GM23248 (cell line): Measurements from ENCODE around the gene TTC17. TPM values are rescaled to one million over a fixed set of nuclear protein-coding genes. Genes with fewer than 3 reads are reported as not detected.

ENCODE experiments used
- DNase-seq: peaks from one replicate; pipeline ENCODE4 v3.0.0-alpha.2; 2015
- H2AFZ ChIP-seq: fragments of 200-600 bp; sonication (generic); 2 replicates; pipeline ENCODE4 v1.6.1; 2016; ENCODE audit warnings: antibody characterized with exemption
- H3F3A ChIP-seq: fragments of 200-600 bp; sonication (generic); 2 replicates; pipeline ENCODE4 v1.6.1; 2016; ENCODE audit warnings: mild to moderate bottlenecking, antibody characterized with exemption, mixed run types; ENCODE audit not compliant: insufficient read depth
- H3K27ac ChIP-seq: fragments of 200-600 bp; sonication (generic); 2 replicates; pipeline ENCODE4 v1.5.1; 2016; ENCODE audit warnings: mild to moderate bottlenecking
- H3K27me3 ChIP-seq: fragments of 200-600 bp; sonication (generic); replicated peaks from 2 replicates; pipeline ENCODE4 v1.6.1; 2016; ENCODE audit warnings: mild to moderate bottlenecking; ENCODE audit not compliant: insufficient read depth
- H3K36me3 ChIP-seq: fragments of 200-600 bp; sonication (generic); 2 replicates; pipeline ENCODE4 v1.6.1; 2016; ENCODE audit warnings: low read depth, mild to moderate bottlenecking
- H3K4me1 ChIP-seq: fragments of 200-600 bp; sonication (generic); 2 replicates; pipeline ENCODE4 v1.6.1; 2016; ENCODE audit warnings: mild to moderate bottlenecking; ENCODE audit not compliant: insufficient read depth
- H3K4me2 ChIP-seq: fragments of 200-600 bp; sonication (generic); one replicate; pipeline ENCODE4 v1.6.1; 2016; ENCODE audit warnings: mild to moderate bottlenecking; ENCODE audit not compliant: unreplicated experiment
- H3K4me3 ChIP-seq: fragments of 200-600 bp; sonication (generic); 2 replicates; pipeline ENCODE4 v1.5.1; 2016; ENCODE audit warnings: mild to moderate bottlenecking
- H3K79me2 ChIP-seq: fragments of 200-600 bp; sonication (generic); 2 replicates; pipeline ENCODE4 v1.6.1; 2016; ENCODE audit warnings: mild to moderate bottlenecking; ENCODE audit not compliant: insufficient read depth
- H3K9ac ChIP-seq: fragments of 200-600 bp; sonication (generic); 2 replicates; pipeline ENCODE4 v1.6.1; 2016; ENCODE audit warnings: mild to moderate bottlenecking
- H3K9me2 ChIP-seq: fragments of 200-600 bp; sonication (generic); 2 replicates; pipeline ENCODE4 v1.6.1; 2016; ENCODE audit warnings: mixed run types, mild to moderate bottlenecking, moderate library complexity; ENCODE audit not compliant: insufficient read depth
- H3K9me3 ChIP-seq: fragments of 200-600 bp; sonication (generic); one replicate; pipeline ENCODE4 v1.6.1; 2017; ENCODE audit warnings: low read depth
- H4K20me1 ChIP-seq: fragments of 200-600 bp; sonication (generic); 2 replicates; pipeline ENCODE4 v1.6.0; 2016; ENCODE audit not compliant: insufficient read depth
- EZH2 ChIP-seq: fragments of 200-600 bp; sonication (generic); IDR thresholded peaks from 2 replicates; pipeline ENCODE4 v1.6.1; 2018; ENCODE audit warnings: antibody characterized with exemption, mild to moderate bottlenecking; ENCODE audit not compliant: insufficient read depth, poor library complexity, severe bottlenecking
- EZH2phosphoT487 ChIP-seq: fragments of 200-600 bp; sonication (generic); IDR thresholded peaks from 2 replicates; pipeline ENCODE4 v1.6.1; 2018; ENCODE audit warnings: antibody characterized with exemption, moderate library complexity, mild to moderate bottlenecking, low read depth; ENCODE audit not compliant: insufficient read depth
- WGBS, 2 experiments: methylation state at CpG; one replicate each; pipeline ENCODE4 v1.1.6; 2015 to 2017; ENCODE audit warnings: low lambda C conversion rate in 2 of 2, low coverage in 1 of 2; ENCODE audit errors: missing lambda C conversion rate in 2 of 2; 5-methylcytosine and 5-hydroxymethylcytosine counted together
- in situ Hi-C: fragments of 300-500 bp; cut with MboI; formaldehyde crosslinking; loops from 2 replicates; pipeline ENCODE4 v1.15.0; 2020
- polyA plus RNA-seq: library from polyadenylated mRNA; unstranded; fragments of >200 nt; fragmentation: Nextera tagmentation; extraction: Ambion mirVana; gene quantifications from 2 replicates; pipeline ENCODE4 v1.2.1, GENCODE V29; 2016
- total RNA-seq: library from RNA; depleted of rRNA; stranded (reverse); fragments of >200 nt; shearing (Covaris generic); gene quantifications from 2 replicates; pipeline ENCODE4 v1.2.3, GENCODE V29; 2014

Gene TTC17
- total and polyA plus RNA-seq, 2 experiments from 2014 or later, result 39.2 to 61.7 TPM

GRCh38 chr11:43517518-43517917 is 158.8 kb downstream of the TTC17 start:
- Histone ChIP-seq H3K9me2 (no peaks in the 10 kb centered on the region), H3K4me3 (no peak overlapping the region), H4K20me1 (no peaks in the 10 kb centered on the region), H3K9me3 (no peaks in the 10 kb centered on the region), H2AFZ (no peak overlapping the region), H3K4me2 (no peak overlapping the region), H3K79me2 (no peaks in the 10 kb centered on the region), H3K27me3 (no peaks in the 10 kb centered on the region), H3F3A (no peaks in the 10 kb centered on the region), H3K27ac (no peak overlapping the region), H3K36me3 (no peaks in the 10 kb centered on the region), H3K9ac (no peak overlapping the region), H3K4me1 (no peaks in the 10 kb centered on the region)
- DNase-seq, result peak; percentile 58
- in situ Hi-C loops, result no loop called here
- WGBS, 2 experiments, result 77 to 81% methylated on average over 2 of the region's 2 CpGs
- no peak for TF ChIP-seq EZH2
- TF ChIP-seq EZH2phosphoT487, result no peak

GRCh38 chr11:43518408-43519160 is 159.9 kb downstream of the TTC17 start:
- H3K9me2 ChIP-seq, result no peaks in the 10 kb centered on the region
- TF ChIP-seq EZH2 (no peak), EZH2phosphoT487 (no peak)
- H3K27ac ChIP-seq, result no peak overlapping the region
- WGBS, 2 experiments, result 57 to 60% methylated on average over 9 of the region's 9 CpGs
- H3K9me3 ChIP-seq, result no peaks in the 10 kb centered on the region
- in situ Hi-C loops, result no loop called here
- no peak overlapping the region for H2AFZ ChIP-seq
- no peaks in the 10 kb centered on the region for H3K79me2 ChIP-seq
- peak; percentile 74 for DNase-seq
- H3K4me2 ChIP-seq, result no peak overlapping the region
- no peaks in the 10 kb centered on the region for H3F3A ChIP-seq
- no peaks in the 10 kb centered on the region for H3K36me3 ChIP-seq
- no peaks in the 10 kb centered on the region for H4K20me1 ChIP-seq
- H3K4me3 ChIP-seq, result no peak overlapping the region
- no peaks in the 10 kb centered on the region for H3K27me3 ChIP-seq
- no peaks in the 10 kb centered on the region for H3K4me1 ChIP-seq
- no peak overlapping the region for H3K9ac ChIP-seq

- no peak for DNase-seq
- Histone ChIP-seq H3F3A (no peaks in the 10 kb centered on the region), H3K79me2 (no peaks in the 10 kb centered on the region), H3K36me3 (no peaks in the 10 kb centered on the region), H3K4me3 (no peak overlapping the region), H3K4me1 (no peaks in the 10 kb centered on the region), H3K4me2 (no peak overlapping the region), H3K27me3 (peaks cover 10% of the 10 kb centered on the region; the same call in 1 of the 2 replicates), H3K27ac (no peak overlapping the region), H3K9me3 (no peaks in the 10 kb centered on the region), H3K9ac (no peak overlapping the region), H2AFZ (no peak overlapping the region), H3K9me2 (no peaks in the 10 kb centered on the region), H4K20me1 (no peaks in the 10 kb centered on the region)
- TF ChIP-seq EZH2phosphoT487 (no peak), EZH2 (no peak)
- in situ Hi-C loops, result no loop called here
- 64 to 65% methylated on average over 14 to 15 of the region's 15 CpGs for WGBS, 2 experiments
These were observed 162.8 kb downstream of the TTC17 start for GRCh38 chr11:43521471-43521870.

- H4K20me1 ChIP-seq, result no peaks in the 10 kb centered on the region
- no peaks in the 10 kb centered on the region for H3K9me3 ChIP-seq
These were observed 164.9 kb downstream of the TTC17 start for GRCh38 chr11:43523632-43524031.

More at GRCh38 chr11:43523632-43524031, 164.9 kb downstream of the TTC17 start:
- no peak overlapping the region for H3K9ac ChIP-seq
- H3K4me2 ChIP-seq, result no peak overlapping the region
- H3K9me2 ChIP-seq, result no peaks in the 10 kb centered on the region
- no peaks in the 10 kb centered on the region for H3K36me3 ChIP-seq
- H3F3A ChIP-seq, result no peaks in the 10 kb centered on the region
- in situ Hi-C loops, result no loop called here
- no peak overlapping the region for H2AFZ ChIP-seq
- H3K4me3 ChIP-seq, result no peak overlapping the region
- H3K27me3 ChIP-seq, result peaks cover 10% of the 10 kb centered on the region; the same call in 1 of the 2 replicates
- TF ChIP-seq EZH2phosphoT487 (no peak), EZH2 (no peak)
- H3K4me1 ChIP-seq, result no peaks in the 10 kb centered on the region
- H3K79me2 ChIP-seq, result no peaks in the 10 kb centered on the region
- WGBS, 2 experiments, result 19 to 45% methylated on average over 2 of the region's 2 CpGs
- no peak for DNase-seq
- no peak overlapping the region for H3K27ac ChIP-seq
